ENCODE results near the gene OBP2B. TPM values are rescaled to one million over a fixed set of nuclear protein-coding genes. Genes with fewer than 3 reads are reported as not detected.
"Not testable (repeated sequence)": the region's sequence is repeated elsewhere in the genome, so short reads cannot be mapped to it uniquely, and the experiment has no call there.

The OBP2B gene
- polyA plus RNA-seq, 1 donor from 2014 or later: not detected

- H2AFZ ChIP-seq (ENCODE audit: low read depth, low read length); H3K27ac ChIP-seq (ENCODE audit: low read length); H3F3A ChIP-seq (ENCODE audit: insufficient read depth, low read length, poor library complexity, severe bottlenecking); H3K9me2 ChIP-seq (ENCODE audit: insufficient read depth, low read length); H4K20me1 ChIP-seq (ENCODE audit: insufficient read depth); H3K36me3 ChIP-seq (ENCODE audit: insufficient read depth, low read length); H3K4me2 ChIP-seq (ENCODE audit: low read length); H3K79me2 ChIP-seq (replicated peaks; ENCODE audit: insufficient read depth, low read length); H3K9me3 ChIP-seq (ENCODE audit: low read length); H3K4me3 ChIP-seq (ENCODE audit: low read length); H3K9ac ChIP-seq (ENCODE audit: low read length); H3K27me3 ChIP-seq (ENCODE audit: insufficient read depth, low read depth, low read length): not testable (repeated sequence)
Measured at GRCh38 chr9:133205481-133205887, 3.6 kb downstream of the OBP2B start.

- Histone ChIP-seq H3K9me3 (ENCODE audit: low read length) (no peaks in the 10 kb centered on the region), H3K27ac (ENCODE audit: low read length) (no peak overlapping the region), H3K27me3 (ENCODE audit: insufficient read depth, low read depth, low read length) (no peaks in the 10 kb centered on the region), H2AFZ (ENCODE audit: low read depth, low read length) (no peak overlapping the region), H3F3A (ENCODE audit: insufficient read depth, low read length, poor library complexity, severe bottlenecking) (no peaks in the 10 kb centered on the region), H3K4me2 (ENCODE audit: low read length) (no peak overlapping the region), H3K9ac (ENCODE audit: low read length) (no peak overlapping the region), H4K20me1 (ENCODE audit: insufficient read depth) (no peaks in the 10 kb centered on the region), H3K79me2 (replicated peaks; ENCODE audit: insufficient read depth, low read length) (no peaks in the 10 kb centered on the region), H3K9me2 (ENCODE audit: insufficient read depth, low read length) (no peaks in the 10 kb centered on the region), H3K36me3 (ENCODE audit: insufficient read depth, low read length) (no peaks in the 10 kb centered on the region), H3K4me3 (ENCODE audit: low read length) (no peak overlapping the region)
- TF ChIP-seq MXI1 (conservative IDR thresholded peaks at IDR 0.05; ENCODE audit: poor library complexity, severe bottlenecking) (no peak), RAD21 (conservative IDR thresholded peaks at IDR 0.05) (no peak), SMC3 (conservative IDR thresholded peaks at IDR 0.05; ENCODE audit: poor library complexity) (no peak), CTCF (IDR thresholded peaks at IDR 0.05; ENCODE audit: poor library complexity, severe bottlenecking) (no peak), EP300 (conservative IDR thresholded peaks at IDR 0.05; ENCODE audit: poor library complexity, severe bottlenecking) (no peak), EZH2 (IDR thresholded peaks at IDR 0.05; ENCODE audit: borderline replicate concordance, insufficient read depth, low read length, poor library complexity, severe bottlenecking) (no peak), REST (IDR thresholded peaks at IDR 0.05; ENCODE audit: borderline replicate concordance) (no peak), TAF1 (IDR thresholded peaks at IDR 0.05; ENCODE audit: low read depth) (no peak), POLR2AphosphoS5 (IDR thresholded peaks at IDR 0.05) (no peak)
Measured at GRCh38 chr9:133204993-133205336, 4.1 kb downstream of the OBP2B start.

- H3K9me3 ChIP-seq (ENCODE audit: low read length): no peaks in the 10 kb centered on the region
Measured at GRCh38 chr9:133204335-133204992, 4.6 kb downstream of the OBP2B start.

More at GRCh38 chr9:133204335-133204992, 4.6 kb downstream of the OBP2B start:
- Histone ChIP-seq H4K20me1 (ENCODE audit: insufficient read depth) (no peaks in the 10 kb centered on the region), H3K4me2 (ENCODE audit: low read length) (no peak overlapping the region), H3K27ac (ENCODE audit: low read length) (no peak overlapping the region), H3K9ac (ENCODE audit: low read length) (no peak overlapping the region), H3K4me3 (ENCODE audit: low read length) (no peak overlapping the region), H3K79me2 (replicated peaks; ENCODE audit: insufficient read depth, low read length) (no peaks in the 10 kb centered on the region), H3K36me3 (ENCODE audit: insufficient read depth, low read length) (no peaks in the 10 kb centered on the region), H3K9me2 (ENCODE audit: insufficient read depth, low read length) (no peaks in the 10 kb centered on the region), H3K27me3 (ENCODE audit: insufficient read depth, low read depth, low read length) (no peaks in the 10 kb centered on the region), H3F3A (ENCODE audit: insufficient read depth, low read length, poor library complexity, severe bottlenecking) (no peaks in the 10 kb centered on the region), H2AFZ (ENCODE audit: low read depth, low read length) (no peak overlapping the region)
- TF ChIP-seq EZH2 (IDR thresholded peaks at IDR 0.05; ENCODE audit: borderline replicate concordance, insufficient read depth, low read length, poor library complexity, severe bottlenecking) (no peak), CTCF (IDR thresholded peaks at IDR 0.05; ENCODE audit: poor library complexity, severe bottlenecking) (no peak), SMC3 (conservative IDR thresholded peaks at IDR 0.05; ENCODE audit: poor library complexity) (no peak), TAF1 (IDR thresholded peaks at IDR 0.05; ENCODE audit: low read depth) (no peak), MXI1 (conservative IDR thresholded peaks at IDR 0.05; ENCODE audit: poor library complexity, severe bottlenecking) (no peak), EP300 (conservative IDR thresholded peaks at IDR 0.05; ENCODE audit: poor library complexity, severe bottlenecking) (no peak), RAD21 (conservative IDR thresholded peaks at IDR 0.05) (no peak), POLR2AphosphoS5 (IDR thresholded peaks at IDR 0.05) (no peak), REST (IDR thresholded peaks at IDR 0.05; ENCODE audit: borderline replicate concordance) (no peak)

Data from neural cell (in vitro differentiated cells).